T-cell (primary cell): ENCODE results near the gene FAM210B. TPM values are rescaled to one million over a fixed set of nuclear protein-coding genes. Genes with fewer than 3 reads are reported as not detected.

ENCODE experiments used
- ATAC-seq, 4 experiments: fragments of 200-7000 bp in 3 of 4; fragments of 150-1000 bp in 1 of 4; cut with Tn5 transposase; replicated peaks in 1 of 4; 1 replicate in 3 of 4; 2 replicates in 1 of 4; pipeline ENCODE4 v1.10.0; 2021; ENCODE audit warnings: moderate library complexity in 3 of 4, mild to moderate bottlenecking in 2 of 4, moderate number of reproducible peaks in 1 of 4
- CTCF ChIA-PET, 2 donors: fragments of 300-600 bp; sonication (Branson Sonifier 250); formaldehyde crosslinking; loops; one replicate each; lab custom pipeline; 2022; ENCODE audit warnings: antibody characterized with exemption in 2 of 2; lab: Charles Lee
- POLR2A ChIA-PET, 2 donors: fragments of 300-600 bp; sonication (Branson Sonifier 250); formaldehyde crosslinking; loops; one replicate each; lab custom pipeline; 2022; ENCODE audit warnings: antibody characterized with exemption in 2 of 2; lab: Charles Lee
- DNase-seq, 35 experiments: peaks; one replicate each; pipeline versions ENCODE4 v3.0.0 to v3.0.0-alpha.2; 2013 to 2023
- H3K27ac ChIP-seq: one replicate; pipeline ENCODE4 v1.5.1; 2013; ENCODE audit warnings: low read length
- H3K27me3 ChIP-seq, 2 experiments: replicated peaks in 1 of 2; 1 replicate in 1 of 2; 2 replicates in 1 of 2; pipeline versions ENCODE4 v1.6.1 to v1.7.0; 2013; ENCODE audit warnings: low read length in 1 of 2, mixed read lengths in 1 of 2; ENCODE audit not compliant: control insufficient read depth in 2 of 2, insufficient read depth in 2 of 2; ENCODE audit errors: extremely low read depth in 1 of 2
- H3K36me3 ChIP-seq, 2 donors: 1 replicate in 1 of 2; 2 replicates in 1 of 2; pipeline versions ENCODE4 v1.6.1 to v1.7.0; 2013; ENCODE audit warnings: low read length in 1 of 2; ENCODE audit not compliant: control insufficient read depth in 2 of 2, insufficient read depth in 1 of 2; ENCODE audit errors: extremely low read depth in 1 of 2
- H3K4me1 ChIP-seq, 2 experiments: 1 replicate in 1 of 2; 2 replicates in 1 of 2; pipeline versions ENCODE4 v1.6.1 to v1.7.0; 2013; ENCODE audit warnings: low read length in 2 of 2, mixed read lengths in 1 of 2; ENCODE audit not compliant: insufficient read depth in 2 of 2, control insufficient read depth in 1 of 2; ENCODE audit errors: extremely low read depth in 1 of 2
- H3K4me3 ChIP-seq, 2 donors: 1 replicate in 1 of 2; 2 replicates in 1 of 2; pipeline versions ENCODE4 v1.5.1 to v1.7.0; 2013; ENCODE audit warnings: mild to moderate bottlenecking in 2 of 2, low read length in 1 of 2, moderate library complexity in 1 of 2; ENCODE audit not compliant: control insufficient read depth in 1 of 2; ENCODE audit errors: extremely low read depth in 1 of 2
- H3K9me3 ChIP-seq: 2 replicates; pipeline ENCODE4 v1.7.0; 2013
- H3K27ac Mint-ChIP-seq, 2 donors: one replicate each; pipeline ENCODE4 v1.8.0; 2020 to 2021; ENCODE audit warnings: mild to moderate bottlenecking in 2 of 2, mixed read lengths in 2 of 2
- H3K27me3 Mint-ChIP-seq, 2 donors: one replicate each; pipeline ENCODE4 v1.8.0; 2021 to 2022; ENCODE audit warnings: mixed read lengths in 2 of 2
- H3K36me3 Mint-ChIP-seq: one replicate; pipeline ENCODE4 v1.8.0; 2021; ENCODE audit warnings: mixed read lengths
- H3K4me1 Mint-ChIP-seq, 3 donors: one replicate each; pipeline ENCODE4 v1.8.0; 2020 to 2022; ENCODE audit warnings: mixed read lengths in 3 of 3, mild to moderate bottlenecking in 1 of 3
- H3K4me3 Mint-ChIP-seq, 3 donors: one replicate each; pipeline ENCODE4 v1.8.0; 2020 to 2022; ENCODE audit warnings: mild to moderate bottlenecking in 3 of 3, mixed read lengths in 3 of 3, moderate library complexity in 3 of 3
- H3K9me3 Mint-ChIP-seq, 3 donors: one replicate each; pipeline ENCODE4 v1.8.0; 2020 to 2022; ENCODE audit warnings: mixed read lengths in 3 of 3
- WGBS: methylation state at CpG from one replicate; pipeline ENCODE4 v1.1.5; 2013; ENCODE audit warnings: missing lambda C conversion rate; ENCODE audit not compliant: insufficient coverage; 5-methylcytosine and 5-hydroxymethylcytosine counted together
- total RNA-seq, 35 experiments: library from RNA in 6 of 35; stranded (reverse) in 6 of 35; fragments of 120-200 nt in 1 of 35; gene quantifications; one replicate each; pipeline versions ENCODE4 v1.2.1 to v1.2.4 and lab custom pipeline; 2013 to 2026

Gene FAM210B
- total RNA-seq, 5 donors from 2014 or later (not counting 1 experiment from before 2014, with no cell fraction given), result 17.2 to 23.9 (median 20.4) TPM

GRCh38 chr20:56358070-56358469, 704 bp upstream of the FAM210B start:
- Histone ChIP-seq H3K27me3 (no peaks in the 10 kb centered on the region), H3K4me3 (peak overlapping the region in 1 of 2 donors; percentile 32), H3K36me3 (peaks cover 0 to 3% of the 10 kb centered on the region in 2 donors), H3K9me3 (no peaks in the 10 kb centered on the region), H3K4me1 (peaks cover 0 to 19% of the 10 kb centered on the region in 2 experiments), H3K27ac (no peak overlapping the region)
- Mint-ChIP-seq H3K9me3 (no peaks in the 10 kb centered on the region), H3K36me3 (no peaks in the 10 kb centered on the region), H3K27me3 (peaks cover 0 to 4% of the 10 kb centered on the region in 2 donors), H3K4me1 (peaks cover 14 to 28% (median 24%) of the 10 kb centered on the region in 3 donors), H3K4me3 (peak overlapping the region; percentile 78 to 89 (median 80)), H3K27ac (peak overlapping the region in 1 of 2 donors; percentile 79)
- ChIA-PET POLR2A (interaction anchor here in 1 of 2 donors (0.5 kb wide), 1 partner anchor 34 kb away, joined by 3 read pairs; the partner anchor contains the start of gene AURKA), CTCF (interaction anchor here in 1 of 2 donors (2.3 kb wide), 1 partner anchor 35 kb away, joined by 14 read pairs; the partner anchor contains the start of genes AURKA and CSTF1)
- ATAC-seq (no peak), DNase-seq (no peak)
- WGBS, result 100% methylated on average over 1 of the region's 6 CpGs

GRCh38 chr20:56359212-56360132, 698 bp downstream of the FAM210B start:
- ATAC-seq (peak; percentile 11 to 39 (median 30)), DNase-seq (peak in 6 of 35 experiments; percentile 5 to 30 (median 6))
- POLR2A ChIA-PET, result interaction anchor here (0.6 to 0.7 kb wide), 3 partner anchors 9 to 117 kb away, joined by 3 to 9 read pairs (median 5); partner anchors contain the start of gene CASS4 (in 1 of the 2)
- Mint-ChIP-seq H3K4me1 (peaks cover 14 to 28% (median 24%) of the 10 kb centered on the region in 3 donors), H3K27ac (peak overlapping the region; percentile 66 to 89), H3K4me3 (peak overlapping the region; percentile 87 to 89 (median 89)), H3K36me3 (peaks cover 3% of the 10 kb centered on the region), H3K9me3 (no peaks in the 10 kb centered on the region), H3K27me3 (no peaks in the 10 kb centered on the region)
- Histone ChIP-seq H3K4me1 (peaks cover 0 to 19% of the 10 kb centered on the region in 2 experiments), H3K27ac (no peak overlapping the region), H3K36me3 (peaks cover 2 to 3% of the 10 kb centered on the region in 2 donors), H3K9me3 (no peaks in the 10 kb centered on the region), H3K4me3 (peak overlapping the region; percentile 75 to 82), H3K27me3 (no peaks in the 10 kb centered on the region)
- CTCF ChIA-PET, result interaction anchor here in 1 of 2 donors (0.6 to 2.3 kb wide), 4 partner anchors 33 to 1987 kb away, joined by 4 to 14 read pairs (median 4); partner anchors contain the start of genes AURKA and CSTF1
- 37% methylated on average over 46 of the region's 51 CpGs for WGBS

GRCh38 chr20:56360133-56360907, 1.5 kb downstream of the FAM210B start:
- POLR2A ChIA-PET, result interaction anchor here in 1 of 2 donors (0.6 kb wide), 1 partner anchor 116 kb away, joined by 5 read pairs; no protein-coding TSS in a partner anchor
- DNase-seq, result no peak
- Mint-ChIP-seq H3K27ac (peak overlapping the region; percentile 49 to 68), H3K4me3 (peak overlapping the region; percentile 87 to 89 (median 89)), H3K9me3 (no peaks in the 10 kb centered on the region), H3K36me3 (peaks cover 6% of the 10 kb centered on the region), H3K27me3 (no peaks in the 10 kb centered on the region), H3K4me1 (peaks cover 14 to 28% (median 24%) of the 10 kb centered on the region in 3 donors)
- CTCF ChIA-PET, result no interaction called here
- Histone ChIP-seq H3K4me3 (no peak overlapping the region), H3K27ac (no peak overlapping the region), H3K36me3 (peaks cover 2 to 3% of the 10 kb centered on the region in 2 donors), H3K9me3 (no peaks in the 10 kb centered on the region), H3K27me3 (no peaks in the 10 kb centered on the region), H3K4me1 (peaks cover 0 to 19% of the 10 kb centered on the region in 2 experiments)
- 98% methylated on average over 10 of the region's 14 CpGs for WGBS
- ATAC-seq, result no peak

- ChIA-PET CTCF (no interaction called here), POLR2A (no interaction called here)
- peaks cover 3 to 7% of the 10 kb centered on the region in 2 donors for H3K36me3 ChIP-seq
- no peaks in the 10 kb centered on the region for H3K27me3 Mint-ChIP-seq
- H3K4me1 Mint-ChIP-seq, result peaks cover 14 to 28% (median 24%) of the 10 kb centered on the region in 3 donors
- no peak for ATAC-seq
- WGBS, result 93% methylated on average over 8 of the region's 8 CpGs
- DNase-seq, result no peak
- H3K9me3 ChIP-seq, result no peaks in the 10 kb centered on the region
- H3K4me3 ChIP-seq, result no peak overlapping the region
- H3K36me3 Mint-ChIP-seq, result peaks cover 10% of the 10 kb centered on the region
- no peak overlapping the region for H3K27ac ChIP-seq
- H3K27ac Mint-ChIP-seq, result no peak overlapping the region
- H3K27me3 ChIP-seq, result no peaks in the 10 kb centered on the region
- no peaks in the 10 kb centered on the region for H3K9me3 Mint-ChIP-seq
- H3K4me3 Mint-ChIP-seq, result peak overlapping the region; percentile 87 to 89 (median 89)
- peaks cover 0 to 19% of the 10 kb centered on the region in 2 experiments for H3K4me1 ChIP-seq
These were observed 2.1 kb downstream of the FAM210B start for GRCh38 chr20:56360908-56361205.

GRCh38 chr20:56361900-56362299, 3.1 kb downstream of the FAM210B start:
- peaks cover 21% of the 10 kb centered on the region for H3K36me3 Mint-ChIP-seq
- Histone ChIP-seq H3K4me1 (peaks cover 0 to 19% of the 10 kb centered on the region in 2 experiments), H3K36me3 (peaks cover 3 to 15% of the 10 kb centered on the region in 2 donors), H3K9me3 (no peaks in the 10 kb centered on the region), H3K27me3 (no peaks in the 10 kb centered on the region), H3K4me3 (no peak overlapping the region), H3K27ac (no peak overlapping the region)
- POLR2A ChIA-PET, result no interaction called here
- ATAC-seq (no peak), DNase-seq (no peak)
- WGBS, result no CpG with 5 or more reads among the region's 8 CpGs
- no peak overlapping the region for H3K4me3 Mint-ChIP-seq
- no peak overlapping the region for H3K27ac Mint-ChIP-seq
- peaks cover 14 to 28% (median 24%) of the 10 kb centered on the region in 3 donors for H3K4me1 Mint-ChIP-seq
- CTCF ChIA-PET, result no interaction called here
- H3K9me3 Mint-ChIP-seq, result no peaks in the 10 kb centered on the region
- no peaks in the 10 kb centered on the region for H3K27me3 Mint-ChIP-seq
